Lung (tissue), 12 donors: ENCODE results near the gene PIGN. TPM values are rescaled to one million over a fixed set of nuclear protein-coding genes. Genes with fewer than 3 reads are reported as not detected.
"Not testable (repeated sequence)": the region's sequence is repeated elsewhere in the genome, so short reads cannot be mapped to it uniquely, and the experiment has no call there.

Experiments
- ATAC-seq: fragments of 200-7000 bp; cut with Tn5 transposase; one replicate; pipeline ENCODE4 v1.9.1; 2020; ENCODE audit warnings: moderate number of reproducible peaks; ENCODE audit not compliant: insufficient read depth, low FRiP score
- DNase-seq, 3 donors: peaks; one replicate each; pipeline ENCODE4 v3.0.0-alpha.2; 2013 to 2017
- H3K27ac ChIP-seq, 2 donors: one replicate each; pipeline ENCODE4 v1.5.1; 2013; ENCODE audit warnings: mild to moderate bottlenecking in 2 of 2, moderate library complexity in 2 of 2, control low read depth in 1 of 2, inconsistent platforms in 1 of 2, low read depth in 1 of 2, low read length in 1 of 2
- H3K27me3 ChIP-seq, 3 donors: one replicate each; pipeline ENCODE4 v1.5.1; 2013; ENCODE audit warnings: low read length in 2 of 3; ENCODE audit not compliant: control insufficient read depth in 3 of 3, insufficient read depth in 3 of 3
- H3K36me3 ChIP-seq, 4 donors: one replicate each; pipeline ENCODE4 v1.5.1; 2013; ENCODE audit warnings: low read length in 4 of 4, mild to moderate bottlenecking in 1 of 4, moderate library complexity in 1 of 4; ENCODE audit not compliant: control insufficient read depth in 4 of 4, insufficient read depth in 4 of 4
- H3K4me1 ChIP-seq, 5 donors: one replicate each; pipeline ENCODE4 v1.5.1; 2013; ENCODE audit warnings: low read length in 5 of 5, mild to moderate bottlenecking in 2 of 5, moderate library complexity in 1 of 5; ENCODE audit not compliant: control insufficient read depth in 5 of 5, insufficient read depth in 5 of 5
- H3K4me3 ChIP-seq: one replicate; pipeline ENCODE4 v1.5.1; 2013; ENCODE audit warnings: mild to moderate bottlenecking, control low read depth, moderate library complexity
- H3K9ac ChIP-seq, 2 donors: one replicate each; pipeline ENCODE4 v1.5.1; 2013; ENCODE audit warnings: low read length in 2 of 2, control low read depth in 1 of 2; ENCODE audit not compliant: insufficient read depth in 1 of 2
- H3K9me3 ChIP-seq, 4 donors: one replicate each; pipeline ENCODE4 v1.5.1; 2013; ENCODE audit warnings: low read length in 3 of 4, mild to moderate bottlenecking in 1 of 4, moderate library complexity in 1 of 4; ENCODE audit not compliant: control insufficient read depth in 4 of 4, insufficient read depth in 3 of 4
- CTCF ChIP-seq: IDR thresholded peaks from 2 replicates; pipeline ENCODE4 v1.5.1; 2012; ENCODE audit warnings: mild to moderate bottlenecking; ENCODE audit errors: control extremely low read depth, extremely low read depth
- WGBS, 2 donors: extraction: QIAGEN DNeasy Blood & Tissue Kit; methylation state at CpG; one replicate each; pipeline ENCODE4 v1.1.7; 2013; 5-methylcytosine and 5-hydroxymethylcytosine counted together
- polyA plus RNA-seq, 2 donors: library from polyadenylated mRNA; stranded (reverse); fragments of 200-250 nt; gene quantifications; one replicate each; pipeline ENCODE4 v1.2.1, GENCODE V29; 2013
- total RNA-seq, 2 donors: library from RNA; depleted of rRNA in 1 of 2; stranded (reverse); fragments of >200 nt in 1 of 2; gene quantifications; one replicate each; pipeline ENCODE4 v1.2.1, GENCODE V29; 2014 to 2021
- donor health status: control.
- donor health status: control.
- donor health status: Bipolar disorder and iron deficiency.
- donor health status: healthy.
- donor health status: DM: yes; HTN: yes; CAD: no.

PIGN gene
- total and polyA plus RNA-seq, 4 donors, result 5.7 to 62.5 (median 16.3) TPM

- TF ChIP-seq CTCF, result no peak
- DNase-seq (peak; percentile 37 to 51 (median 48)), ATAC-seq (no peak)
- Histone ChIP-seq H3K27me3 (no peaks in the 10 kb centered on the region), H3K4me1 (peaks cover 0 to 5% (median 0%) of the 10 kb centered on the region in 5 donors), H3K27ac (no peak overlapping the region), H3K4me3 (no peak overlapping the region), H3K9me3 (peaks cover 0 to 2% (median 0%) of the 10 kb centered on the region in 4 donors), H3K9ac (no peak overlapping the region), H3K36me3 (peaks cover 0 to 4% (median 2%) of the 10 kb centered on the region in 4 donors)
- 90 to 92% methylated on average over 2 of the region's 2 CpGs for WGBS, 2 donors
Observed at GRCh38 chr18:62044490-62045000, 142.3 kb downstream of the PIGN start.

- Histone ChIP-seq H3K9me3 (peaks cover 0 to 2% (median 0%) of the 10 kb centered on the region in 4 donors), H3K27ac (no peak overlapping the region), H3K27me3 (no peaks in the 10 kb centered on the region), H3K9ac (no peak overlapping the region), H3K36me3 (peaks cover 0 to 4% (median 0%) of the 10 kb centered on the region in 4 donors), H3K4me1 (no peaks in the 10 kb centered on the region), H3K4me3 (no peak overlapping the region)
- WGBS, 2 donors, result 55 to 62% methylated on average over 6 of the region's 6 CpGs
- no peak for TF ChIP-seq CTCF
- DNase-seq (peak in 2 of 3 donors; percentile 36 to 62), ATAC-seq (no peak)
Observed at GRCh38 chr18:62037989-62038778, 148.7 kb downstream of the PIGN start.

- Histone ChIP-seq H3K4me1 (no peaks in the 10 kb centered on the region), H3K27me3 (no peaks in the 10 kb centered on the region), H3K9ac (no peak overlapping the region), H3K4me3 (no peak overlapping the region), H3K9me3 (peaks cover 0 to 2% (median 0%) of the 10 kb centered on the region in 4 donors), H3K36me3 (peaks cover 0 to 4% (median 0%) of the 10 kb centered on the region in 4 donors), H3K27ac (no peak overlapping the region)
- DNase-seq, result no peak
- 74 to 90% methylated on average over 11 of the region's 11 CpGs for WGBS, 2 donors
- ATAC-seq, result no peak
- no peak for TF ChIP-seq CTCF
Observed at GRCh38 chr18:62037012-62037742, 149.7 kb downstream of the PIGN start.

- H3K36me3 ChIP-seq, H3K27ac ChIP-seq, H3K9me3 ChIP-seq, DNase-seq, H3K9ac ChIP-seq, H3K4me3 ChIP-seq, H3K27me3 ChIP-seq, ATAC-seq, H3K4me1 ChIP-seq: not testable (repeated sequence)
- WGBS, 2 donors, result 82% methylated on average over 3 of the region's 3 CpGs
Observed at GRCh38 chr18:62034286-62034685, 152.6 kb downstream of the PIGN start.
